ENCODE data around the gene CLMP. TPM values are rescaled to one million over a fixed set of nuclear protein-coding genes. Genes with fewer than 3 reads are reported as not detected.
"Not testable (repeated sequence)": the region's sequence is repeated elsewhere in the genome, so short reads cannot be mapped to it uniquely, and the experiment has no call there.

CLMP gene
- total and polyA plus RNA-seq, 9 of the 15 experiments (the other 6 are each of a cell fraction or from before 2014, with no cell fraction given), result 0.02 to 0.15 (median 0.03) TPM; not detected in 6

DNA sequence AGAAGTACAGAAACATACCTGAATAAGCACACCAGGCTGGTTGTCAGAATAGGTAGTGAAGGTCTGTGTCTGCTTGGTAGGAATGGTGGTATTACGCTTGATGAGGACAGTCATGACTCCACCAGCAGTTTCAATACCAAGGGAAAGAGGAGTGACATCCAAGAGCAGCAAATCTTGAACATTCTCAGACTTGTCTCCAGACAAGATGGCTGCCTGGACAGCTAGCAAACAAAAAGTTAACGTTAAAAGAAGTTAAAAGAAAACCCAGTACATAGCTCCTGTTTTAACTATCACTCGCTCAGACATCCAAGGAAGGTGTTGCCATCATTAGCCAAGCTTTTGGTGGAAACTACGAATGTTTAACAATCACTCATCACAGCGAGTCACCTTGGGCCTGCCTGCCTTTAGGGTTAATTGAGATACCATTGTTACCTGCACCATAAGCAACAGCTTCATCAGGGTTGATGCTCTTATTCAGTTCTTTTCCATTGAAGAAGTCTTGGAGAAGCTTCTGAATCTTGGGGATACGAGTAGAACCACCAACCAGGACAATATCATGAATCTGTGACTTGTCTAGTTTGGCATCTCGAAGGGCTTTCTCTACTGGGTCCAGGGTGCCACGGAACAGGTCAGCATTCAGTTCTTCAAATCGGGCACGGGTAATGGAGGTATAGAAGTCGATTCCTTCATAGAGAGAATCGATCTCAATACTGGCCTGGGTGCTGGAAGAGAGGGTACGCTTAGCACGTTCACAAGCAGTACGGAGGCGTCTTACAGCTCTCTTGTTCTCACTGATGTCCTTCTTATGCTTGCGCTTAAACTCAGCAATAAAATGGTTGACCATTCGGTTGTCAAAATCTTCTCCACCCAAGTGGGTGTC is 135.8 kb downstream of the CLMP start:
- in situ Hi-C loops (cut with MboI); DNase-seq (ENCODE audit: extremely low read depth in 1 of 4, low spot score in 3 of 4); H2AFZ ChIP-seq (ENCODE audit: low read depth, low read length); H3K9me3 ChIP-seq (replicated peaks; ENCODE audit: control insufficient read depth, insufficient read depth, low read depth, low read length); FAIRE-seq; BruUV-seq (replicated peaks); H3K27me3 ChIP-seq (ENCODE audit: control insufficient read depth in 2 of 2, insufficient read depth in 2 of 2, low read length in 2 of 2); CTCF ChIA-PET (ENCODE audit: low intra/inter-chr PET ratio); ATAC-seq; intact Hi-C loops (cut with micrococcal nuclease); H3K9me1 ChIP-seq (ENCODE audit: control insufficient read depth, insufficient read depth, low read length): not testable (repeated sequence)
- H3K4me3 ChIP-seq, result peak overlapping the region; percentile 89
- H4K20me1 ChIP-seq (replicated peaks; ENCODE audit: control insufficient read depth, insufficient read depth, low read length), result peaks cover 62% of the 10 kb centered on the region
- H3K36me3 ChIP-seq (ENCODE audit: control insufficient read depth, insufficient read depth, low read length), result peaks cover 69% of the 10 kb centered on the region
- H3K4me2 ChIP-seq (ENCODE audit: insufficient read depth, low read length), result peak overlapping the region; percentile 88
- peaks cover 70% of the 10 kb centered on the region for H3K79me2 ChIP-seq (ENCODE audit: control insufficient read depth, insufficient read depth, low read length)
- TF ChIP-seq, protein P1, sequence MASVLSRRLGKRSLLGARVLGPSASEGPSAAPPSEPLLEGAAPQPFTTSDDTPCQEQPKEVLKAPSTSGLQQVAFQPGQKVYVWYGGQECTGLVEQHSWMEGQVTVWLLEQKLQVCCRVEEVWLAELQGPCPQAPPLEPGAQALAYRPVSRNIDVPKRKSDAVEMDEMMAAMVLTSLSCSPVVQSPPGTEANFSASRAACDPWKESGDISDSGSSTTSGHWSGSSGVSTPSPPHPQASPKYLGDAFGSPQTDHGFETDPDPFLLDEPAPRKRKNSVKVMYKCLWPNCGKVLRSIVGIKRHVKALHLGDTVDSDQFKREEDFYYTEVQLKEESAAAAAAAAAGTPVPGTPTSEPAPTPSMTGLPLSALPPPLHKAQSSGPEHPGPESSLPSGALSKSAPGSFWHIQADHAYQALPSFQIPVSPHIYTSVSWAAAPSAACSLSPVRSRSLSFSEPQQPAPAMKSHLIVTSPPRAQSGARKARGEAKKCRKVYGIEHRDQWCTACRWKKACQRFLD (CRISPR knock-in tag; IDR thresholded peaks at IDR 0.05), result 0 out of 2 replicates have a peak, but pooled peaks have one; percentile 40
- peak; percentile 9 for TF ChIP-seq RBFOX2 (IDR thresholded peaks at IDR 0.05; ENCODE audit: low read depth, low read length)
- peak; percentile 10 for TF ChIP-seq POLR2A (conservative IDR thresholded peaks at IDR 0.05)
- TF ChIP-seq YY1 (IDR thresholded peaks at IDR 0.05; ENCODE audit: borderline replicate concordance in 1 of 3, control insufficient read depth in 1 of 3, extremely low read depth in 1 of 3, insufficient read depth in 3 of 3, insufficient read length in 1 of 3, insufficient replicate concordance in 2 of 3, low read depth in 1 of 3, low read length in 2 of 3), result peak in 1 of 3 experiments; percentile 28
- TF ChIP-seq POLR2AphosphoS5 (IDR thresholded peaks at IDR 0.05; ENCODE audit: control insufficient read depth, insufficient read depth, low read depth, low read length), result peak; percentile 18; the same call in 1 of the 2 replicates
- POLR2A ChIA-PET, result interaction anchor here (1.6 to 1.7 kb wide), 2 partner anchors 12 to 14 kb away, joined by 4 read pairs; no protein-coding TSS in a partner anchor
- peak overlapping the region; percentile 81 to 91; a peak in 3 of 4 replicates for H3K9ac ChIP-seq (ENCODE audit: insufficient read depth in 1 of 2, low read depth in 2 of 2, low read length in 2 of 2)
- peaks cover 3 to 14% of the 10 kb centered on the region in 2 experiments; a peak in 3 of 5 replicates for H3K4me1 ChIP-seq (replicated peaks in 1 of 2; ENCODE audit: control insufficient read depth in 2 of 2, insufficient read depth in 2 of 2, low read length in 2 of 2)
- peak overlapping the region; percentile 28 for H3K27ac ChIP-seq (ENCODE audit: extremely low read depth, low read depth, low read length)
- 8% methylated on average over 18 of the region's 18 CpGs for WGBS (ENCODE audit: insufficient coverage, low coverage, missing lambda C conversion rate)

Measured in K562 (cell line).